ENCODE data around the gene PPP3CA. TPM values are rescaled to one million over a fixed set of nuclear protein-coding genes. Genes with fewer than 3 reads are reported as not detected.

The PPP3CA gene
- total RNA-seq, 2 experiments from 2014 or later: 12.9 to 13.8 TPM

DNA sequence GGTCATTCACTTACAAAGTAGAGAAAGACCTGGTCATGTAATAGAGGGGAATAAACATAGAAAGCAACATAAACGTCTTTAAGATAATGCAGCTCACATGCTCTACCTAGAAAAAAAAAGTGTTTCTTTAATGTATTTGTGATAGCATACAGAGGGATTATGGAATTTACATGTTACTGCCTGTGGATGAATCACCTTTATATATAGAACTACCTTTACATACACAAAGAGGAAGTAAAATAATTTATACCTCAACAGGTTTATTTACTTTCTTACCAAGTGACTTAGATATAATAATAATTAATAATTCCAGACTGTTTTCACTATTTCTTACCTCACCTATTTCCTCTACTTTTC lies 81.5 kb downstream of the PPP3CA start:
- H3K9me3 ChIP-seq (ENCODE audit: control insufficient read depth in 1 of 2, insufficient read depth in 1 of 2, low read length in 2 of 2): no peaks in the 10 kb centered on the region
- no peaks in the 10 kb centered on the region for H3K27me3 Mint-ChIP-seq
- H3K27ac Mint-ChIP-seq: no peak overlapping the region
- no peak for ATAC-seq (ENCODE audit: poor library complexity)
- H3K27me3 ChIP-seq (ENCODE audit: control insufficient read depth in 1 of 2, insufficient read depth in 2 of 2, low read length in 2 of 2): no peaks in the 10 kb centered on the region
- ChIA-PET CTCF (no interaction called here), POLR2A (no interaction called here)
- H3K4me1 Mint-ChIP-seq (ENCODE audit: low read depth): peaks cover 36% of the 10 kb centered on the region
- H3K36me3 ChIP-seq (ENCODE audit: insufficient read depth, low read length): no peaks in the 10 kb centered on the region
- intact Hi-C loops (cut with DNase I, micrococcal nuclease): no loop called here
- no peak overlapping the region for H3K4me3 ChIP-seq (ENCODE audit: low read length)
- no peak overlapping the region for H3K27ac ChIP-seq (ENCODE audit: low read depth in 1 of 2, low read length in 2 of 2)
- no peaks in the 10 kb centered on the region for H3K36me3 Mint-ChIP-seq (ENCODE audit: low read depth)
- DNase-seq: no peak
- TF ChIP-seq, protein P1, sequence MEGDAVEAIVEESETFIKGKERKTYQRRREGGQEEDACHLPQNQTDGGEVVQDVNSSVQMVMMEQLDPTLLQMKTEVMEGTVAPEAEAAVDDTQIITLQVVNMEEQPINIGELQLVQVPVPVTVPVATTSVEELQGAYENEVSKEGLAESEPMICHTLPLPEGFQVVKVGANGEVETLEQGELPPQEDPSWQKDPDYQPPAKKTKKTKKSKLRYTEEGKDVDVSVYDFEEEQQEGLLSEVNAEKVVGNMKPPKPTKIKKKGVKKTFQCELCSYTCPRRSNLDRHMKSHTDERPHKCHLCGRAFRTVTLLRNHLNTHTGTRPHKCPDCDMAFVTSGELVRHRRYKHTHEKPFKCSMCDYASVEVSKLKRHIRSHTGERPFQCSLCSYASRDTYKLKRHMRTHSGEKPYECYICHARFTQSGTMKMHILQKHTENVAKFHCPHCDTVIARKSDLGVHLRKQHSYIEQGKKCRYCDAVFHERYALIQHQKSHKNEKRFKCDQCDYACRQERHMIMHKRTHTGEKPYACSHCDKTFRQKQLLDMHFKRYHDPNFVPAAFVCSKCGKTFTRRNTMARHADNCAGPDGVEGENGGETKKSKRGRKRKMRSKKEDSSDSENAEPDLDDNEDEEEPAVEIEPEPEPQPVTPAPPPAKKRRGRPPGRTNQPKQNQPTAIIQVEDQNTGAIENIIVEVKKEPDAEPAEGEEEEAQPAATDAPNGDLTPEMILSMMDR (IDR thresholded peaks at IDR 0.05): no peak
- H3K4me3 Mint-ChIP-seq: no peak overlapping the region
- no peaks in the 10 kb centered on the region for H3K4me1 ChIP-seq (ENCODE audit: insufficient read depth, low read length)
- no peaks in the 10 kb centered on the region for H3K9me3 Mint-ChIP-seq

DNA sequence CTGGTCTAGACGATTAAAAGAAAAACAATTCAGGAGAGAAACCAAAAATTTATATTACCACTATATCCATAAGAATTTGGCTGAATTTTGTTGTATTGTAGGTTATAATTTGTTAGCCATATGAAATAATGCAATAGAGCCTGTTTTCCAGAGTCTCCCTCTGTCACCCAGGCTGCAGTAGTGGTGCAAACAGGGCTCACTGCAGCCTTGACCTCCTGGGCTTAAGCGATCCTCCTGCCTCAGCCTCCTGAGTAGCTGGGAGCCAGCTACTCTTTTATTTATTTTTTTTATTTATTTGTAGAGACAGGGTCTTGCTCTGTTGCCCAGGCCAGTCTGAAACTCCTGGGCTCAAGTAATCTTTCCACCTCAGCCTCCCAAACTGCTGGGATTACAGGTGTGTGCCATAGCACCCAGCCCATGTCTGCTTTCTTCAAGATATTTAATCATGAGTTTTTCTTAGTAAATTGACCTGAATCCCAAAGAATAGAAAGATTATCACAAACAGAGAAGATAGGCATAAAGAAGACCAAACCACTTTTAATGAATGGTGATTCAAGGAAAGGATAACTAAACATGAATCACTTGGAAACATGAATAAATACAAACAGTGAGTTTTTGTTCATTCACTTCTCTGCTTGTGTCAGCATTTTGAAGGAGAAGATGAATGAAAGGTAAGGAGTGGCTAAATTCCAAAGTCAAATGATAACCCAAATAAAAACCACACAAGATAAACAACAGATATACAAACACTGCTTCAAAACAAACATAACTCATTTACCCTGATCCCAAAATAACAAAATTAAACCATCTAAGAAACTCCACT lies 82.1 kb downstream of the PPP3CA start:
- Histone ChIP-seq H3K9me3 (ENCODE audit: control insufficient read depth in 1 of 2, insufficient read depth in 1 of 2, low read length in 2 of 2) (no peaks in the 10 kb centered on the region), H3K36me3 (ENCODE audit: insufficient read depth, low read length) (no peaks in the 10 kb centered on the region), H3K4me3 (ENCODE audit: low read length) (no peak overlapping the region), H3K27ac (ENCODE audit: low read depth in 1 of 2, low read length in 2 of 2) (no peak overlapping the region), H3K27me3 (ENCODE audit: control insufficient read depth in 1 of 2, insufficient read depth in 2 of 2, low read length in 2 of 2) (no peaks in the 10 kb centered on the region), H3K4me1 (ENCODE audit: insufficient read depth, low read length) (no peaks in the 10 kb centered on the region)
- POLR2A ChIA-PET: no interaction called here
- Mint-ChIP-seq H3K27ac (no peak overlapping the region), H3K4me1 (ENCODE audit: low read depth) (peaks cover 41% of the 10 kb centered on the region), H3K9me3 (no peaks in the 10 kb centered on the region), H3K27me3 (no peaks in the 10 kb centered on the region), H3K4me3 (no peak overlapping the region), H3K36me3 (ENCODE audit: low read depth) (no peaks in the 10 kb centered on the region)
- intact Hi-C loops (cut with DNase I, micrococcal nuclease): no loop called here
- TF ChIP-seq, protein P1 (IDR thresholded peaks at IDR 0.05): no peak
- ATAC-seq (ENCODE audit: poor library complexity): no peak
- DNase-seq: no peak
- CTCF ChIA-PET: no interaction called here

DNA sequence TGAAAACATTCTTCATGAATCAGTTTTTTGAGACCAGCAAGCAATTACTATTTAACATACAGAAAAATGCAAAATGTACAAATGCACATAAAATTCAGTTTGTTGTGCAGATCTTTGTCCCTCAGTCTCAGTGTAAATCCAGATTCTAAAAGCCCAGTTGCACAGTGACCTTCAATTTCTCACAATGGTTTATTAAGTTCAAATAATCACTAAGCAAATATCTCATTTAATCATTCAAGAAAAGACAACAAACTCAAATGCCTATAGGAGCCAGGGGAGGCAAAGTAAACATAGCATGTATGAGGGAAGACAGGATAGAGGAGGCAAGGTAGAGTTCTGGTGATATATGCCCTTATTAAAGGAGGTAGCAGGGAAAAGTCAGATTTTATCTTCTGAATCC lies 82.8 kb downstream of the PPP3CA start:
- Mint-ChIP-seq H3K9me3 (no peaks in the 10 kb centered on the region), H3K27ac (no peak overlapping the region), H3K27me3 (no peaks in the 10 kb centered on the region), H3K4me1 (ENCODE audit: low read depth) (peaks cover 46% of the 10 kb centered on the region), H3K4me3 (no peak overlapping the region), H3K36me3 (ENCODE audit: low read depth) (no peaks in the 10 kb centered on the region)
- TF ChIP-seq, protein P1 (IDR thresholded peaks at IDR 0.05): no peak
- Histone ChIP-seq H3K36me3 (ENCODE audit: insufficient read depth, low read length) (no peaks in the 10 kb centered on the region), H3K4me3 (ENCODE audit: low read length) (no peak overlapping the region), H3K27ac (ENCODE audit: low read depth in 1 of 2, low read length in 2 of 2) (no peak overlapping the region), H3K9me3 (ENCODE audit: control insufficient read depth in 1 of 2, insufficient read depth in 1 of 2, low read length in 2 of 2) (no peaks in the 10 kb centered on the region), H3K27me3 (ENCODE audit: control insufficient read depth in 1 of 2, insufficient read depth in 2 of 2, low read length in 2 of 2) (no peaks in the 10 kb centered on the region), H3K4me1 (ENCODE audit: insufficient read depth, low read length) (no peaks in the 10 kb centered on the region)
- no peak for ATAC-seq (ENCODE audit: poor library complexity)
- ChIA-PET CTCF (no interaction called here), POLR2A (no interaction called here)
- intact Hi-C loops (cut with DNase I, micrococcal nuclease): no loop called here
- no peak for DNase-seq

Measured in CD4-positive, alpha-beta T cell (primary cell).